ENCODE data around the gene IRF4.

The IRF4 gene

DNA sequence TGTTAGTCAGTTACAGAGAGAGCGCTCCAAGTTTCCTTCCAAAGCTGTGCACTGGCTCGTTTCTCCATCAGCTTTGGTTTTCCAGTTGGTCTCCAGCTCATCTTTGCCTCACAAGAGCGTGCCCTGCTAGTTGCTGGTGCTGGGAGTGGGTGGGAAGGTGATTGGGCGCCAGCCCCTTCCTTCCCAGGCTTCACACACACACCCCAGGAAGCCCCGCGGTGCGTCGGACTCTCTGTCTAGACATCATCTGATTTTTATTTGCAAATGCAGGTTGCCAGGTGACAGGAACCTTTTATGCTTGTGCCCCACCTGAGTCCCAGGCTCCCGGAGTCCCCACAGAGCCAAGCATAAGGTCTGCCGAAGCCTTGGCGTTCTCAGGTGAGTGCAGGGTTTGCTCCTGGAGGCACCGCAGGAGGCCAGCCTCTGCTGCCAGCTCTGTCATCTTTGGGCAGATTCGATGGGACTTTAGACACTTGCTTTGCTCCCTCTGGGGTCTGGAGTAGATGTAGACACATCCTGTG, 7.1 kb downstream of the IRF4 start:
- in situ Hi-C loops (cut with MboI; ENCODE audit: low pct_unique_long_range_greater_than_20kb, low sequenced_read_pairs, unreplicated experiment): no loop called here
- TF ChIP-seq, protein P1, sequence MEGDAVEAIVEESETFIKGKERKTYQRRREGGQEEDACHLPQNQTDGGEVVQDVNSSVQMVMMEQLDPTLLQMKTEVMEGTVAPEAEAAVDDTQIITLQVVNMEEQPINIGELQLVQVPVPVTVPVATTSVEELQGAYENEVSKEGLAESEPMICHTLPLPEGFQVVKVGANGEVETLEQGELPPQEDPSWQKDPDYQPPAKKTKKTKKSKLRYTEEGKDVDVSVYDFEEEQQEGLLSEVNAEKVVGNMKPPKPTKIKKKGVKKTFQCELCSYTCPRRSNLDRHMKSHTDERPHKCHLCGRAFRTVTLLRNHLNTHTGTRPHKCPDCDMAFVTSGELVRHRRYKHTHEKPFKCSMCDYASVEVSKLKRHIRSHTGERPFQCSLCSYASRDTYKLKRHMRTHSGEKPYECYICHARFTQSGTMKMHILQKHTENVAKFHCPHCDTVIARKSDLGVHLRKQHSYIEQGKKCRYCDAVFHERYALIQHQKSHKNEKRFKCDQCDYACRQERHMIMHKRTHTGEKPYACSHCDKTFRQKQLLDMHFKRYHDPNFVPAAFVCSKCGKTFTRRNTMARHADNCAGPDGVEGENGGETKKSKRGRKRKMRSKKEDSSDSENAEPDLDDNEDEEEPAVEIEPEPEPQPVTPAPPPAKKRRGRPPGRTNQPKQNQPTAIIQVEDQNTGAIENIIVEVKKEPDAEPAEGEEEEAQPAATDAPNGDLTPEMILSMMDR (IDR thresholded peaks at IDR 0.05; ENCODE audit: extremely low read depth, insufficient read depth, missing control alignments): no peak
- DNase-seq (ENCODE audit: low spot score): no peak

DNA sequence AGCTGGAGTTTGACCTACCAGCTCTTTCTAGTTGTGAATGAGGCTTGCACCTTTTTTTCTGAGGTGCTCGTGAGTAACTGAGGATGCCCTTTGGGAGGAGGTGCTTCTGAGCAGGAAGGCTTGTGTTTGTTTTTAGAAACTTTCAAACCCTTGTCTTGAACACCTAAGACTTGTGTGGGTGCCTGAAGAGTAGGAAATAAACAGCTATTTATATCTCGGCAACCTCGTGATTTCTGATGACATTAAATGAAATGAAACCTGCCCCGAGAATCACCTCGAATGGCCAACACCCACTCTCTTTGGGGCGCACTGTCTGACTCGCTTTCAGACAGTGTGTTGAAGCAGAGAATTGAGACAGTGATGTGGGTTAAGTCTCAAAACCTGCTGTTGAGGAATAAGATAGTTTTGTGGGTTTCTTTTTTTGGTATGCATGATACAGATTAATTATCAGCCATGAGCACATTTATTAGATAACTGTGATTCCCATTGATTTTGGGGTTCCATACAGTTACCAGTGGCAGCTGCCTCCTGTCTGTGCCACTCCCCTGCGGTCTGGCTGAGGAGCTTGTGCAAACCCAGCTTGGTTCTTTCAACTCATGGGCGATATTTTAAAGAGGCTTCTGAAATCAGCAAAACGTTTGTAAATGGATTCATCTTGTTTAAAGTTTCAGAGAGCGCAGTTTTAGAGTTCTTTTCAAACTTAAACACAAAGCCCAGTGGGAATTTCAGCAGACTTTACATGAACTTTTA, 8.4 kb downstream of the IRF4 start:
- in situ Hi-C loops (cut with MboI; ENCODE audit: low pct_unique_long_range_greater_than_20kb, low sequenced_read_pairs, unreplicated experiment): no loop called here
- TF ChIP-seq, protein P1 (IDR thresholded peaks at IDR 0.05; ENCODE audit: extremely low read depth, insufficient read depth, missing control alignments): no peak
- peak; percentile 70 for DNase-seq (ENCODE audit: low spot score)

DNA sequence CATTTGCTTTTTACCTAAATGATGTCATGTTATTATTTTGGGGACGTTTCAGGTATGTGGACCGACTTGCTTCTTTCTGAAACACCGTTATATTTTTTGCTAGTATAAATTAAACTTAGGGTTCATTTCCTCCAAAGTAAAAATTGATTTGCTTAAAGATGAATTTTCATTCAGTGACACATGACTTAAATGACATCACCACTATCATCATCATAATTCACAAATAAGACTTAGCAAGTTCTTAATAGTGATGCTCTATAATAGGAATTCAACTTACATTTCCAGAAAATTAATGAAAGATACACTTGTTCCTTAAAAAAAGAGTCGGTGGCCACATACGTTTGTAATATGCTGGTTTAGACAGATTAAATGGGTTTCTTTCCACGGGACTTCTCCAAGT, 9.3 kb downstream of the IRF4 start:
- no peak for DNase-seq (ENCODE audit: low spot score)
- in situ Hi-C loops (cut with MboI; ENCODE audit: low pct_unique_long_range_greater_than_20kb, low sequenced_read_pairs, unreplicated experiment): no loop called here
- TF ChIP-seq, protein P1 (IDR thresholded peaks at IDR 0.05; ENCODE audit: extremely low read depth, insufficient read depth, missing control alignments): no peak

DNA sequence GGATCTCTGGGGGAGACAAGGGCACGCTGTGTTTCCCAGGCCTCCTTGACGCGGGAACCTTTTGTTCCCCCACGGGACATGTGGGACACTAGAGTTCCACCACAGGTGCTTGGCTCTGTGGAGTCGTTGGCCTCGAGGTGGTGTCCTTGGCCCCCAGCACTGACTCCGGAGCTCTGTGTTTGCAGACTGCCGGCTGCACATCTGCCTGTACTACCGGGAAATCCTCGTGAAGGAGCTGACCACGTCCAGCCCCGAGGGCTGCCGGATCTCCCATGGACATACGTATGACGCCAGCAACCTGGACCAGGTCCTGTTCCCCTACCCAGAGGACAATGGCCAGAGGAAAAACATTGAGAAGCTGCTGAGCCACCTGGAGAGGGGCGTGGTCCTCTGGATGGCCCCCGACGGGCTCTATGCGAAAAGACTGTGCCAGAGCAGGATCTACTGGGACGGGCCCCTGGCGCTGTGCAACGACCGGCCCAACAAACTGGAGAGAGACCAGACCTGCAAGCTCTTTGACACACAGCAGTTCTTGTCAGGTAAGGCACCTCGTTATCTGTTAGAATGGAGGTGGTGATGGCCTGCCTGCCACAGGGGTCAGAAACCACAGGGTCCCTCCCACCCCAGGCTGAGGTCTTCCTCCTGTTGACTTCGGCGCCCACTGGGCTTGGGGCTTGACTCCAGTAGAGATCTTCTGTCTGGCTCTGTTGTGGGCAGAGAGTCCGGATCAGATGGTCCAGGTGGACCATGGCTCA, 9.9 kb downstream of the IRF4 start:
- no peak for DNase-seq (ENCODE audit: low spot score)
- TF ChIP-seq, protein P1 (IDR thresholded peaks at IDR 0.05; ENCODE audit: extremely low read depth, insufficient read depth, missing control alignments): no peak
- in situ Hi-C loops (cut with MboI; ENCODE audit: low pct_unique_long_range_greater_than_20kb, low sequenced_read_pairs, unreplicated experiment): no loop called here

DNA sequence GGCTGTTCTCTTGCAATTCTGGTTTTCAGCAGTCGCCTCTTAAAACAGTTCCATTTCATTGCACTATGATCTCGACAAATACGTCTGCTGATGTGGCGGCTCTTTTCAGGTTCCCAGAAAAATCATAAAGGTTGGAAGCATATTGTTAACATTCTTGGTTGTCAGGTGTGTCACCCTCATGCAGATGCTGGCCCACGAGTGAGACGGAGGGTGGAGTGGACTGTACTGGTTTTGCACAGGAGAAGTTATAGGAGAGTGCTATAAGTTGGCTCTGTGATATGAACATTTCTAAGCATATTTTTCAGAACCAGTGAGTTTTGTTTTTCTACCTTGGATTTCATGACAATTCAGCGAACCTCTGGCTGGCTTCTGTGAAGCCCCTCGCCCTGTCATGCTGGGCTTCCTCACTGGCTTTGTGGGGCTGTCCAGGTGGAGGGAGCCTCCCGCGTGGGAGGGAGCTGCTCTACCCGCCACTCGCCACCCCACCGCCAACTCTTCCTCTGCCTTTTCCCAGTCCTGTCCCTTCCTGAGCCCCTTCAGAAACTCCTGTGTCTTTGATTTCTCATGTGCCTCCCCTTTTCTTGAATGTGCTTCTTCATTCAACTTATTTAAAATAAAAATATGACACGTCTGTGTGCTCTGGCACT, 10.6 kb downstream of the IRF4 start:
- TF ChIP-seq, protein P1 (IDR thresholded peaks at IDR 0.05; ENCODE audit: extremely low read depth, insufficient read depth, missing control alignments): no peak
- no peak for DNase-seq (ENCODE audit: low spot score)
- in situ Hi-C loops (cut with MboI; ENCODE audit: low pct_unique_long_range_greater_than_20kb, low sequenced_read_pairs, unreplicated experiment): no loop called here

DNA sequence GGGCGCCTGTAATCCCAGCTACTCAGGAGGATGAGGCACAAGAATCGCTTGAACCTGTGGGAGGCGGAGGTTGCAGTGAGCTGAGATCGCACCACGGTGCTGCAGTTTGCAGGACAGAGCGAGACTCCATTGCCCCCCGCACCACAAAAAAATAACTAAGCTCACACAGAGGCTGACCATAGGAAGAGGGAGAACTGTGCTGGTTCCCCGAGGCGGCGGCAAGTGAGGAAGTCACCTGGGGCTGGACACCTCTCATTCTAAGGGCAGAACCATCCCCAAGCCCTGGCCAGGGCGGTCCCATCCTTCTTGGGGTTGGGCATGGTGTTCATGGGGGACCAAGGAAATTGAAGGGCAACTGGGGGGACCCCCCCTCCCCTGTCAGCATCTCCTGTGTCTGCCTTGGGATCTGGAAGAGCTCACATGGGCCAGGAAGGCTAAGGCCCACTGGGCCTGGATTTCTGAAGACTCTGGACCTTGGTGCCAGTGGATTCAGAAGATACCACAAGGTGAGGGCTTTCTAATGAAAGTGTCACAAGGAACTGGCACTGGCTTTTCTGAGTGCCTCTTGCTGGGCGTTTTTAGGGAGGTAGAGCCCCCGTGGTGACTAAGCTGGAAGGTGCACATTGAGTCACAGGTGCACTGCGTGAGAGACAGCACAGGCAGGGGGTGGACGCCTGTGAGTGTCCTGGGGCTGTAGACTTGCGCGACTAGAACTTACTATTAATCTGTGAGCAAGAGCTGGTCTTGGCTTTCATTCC, 11.5 kb downstream of the IRF4 start:
- in situ Hi-C loops (cut with MboI; ENCODE audit: low pct_unique_long_range_greater_than_20kb, low sequenced_read_pairs, unreplicated experiment): no loop called here
- TF ChIP-seq, protein P1 (IDR thresholded peaks at IDR 0.05; ENCODE audit: extremely low read depth, insufficient read depth, missing control alignments): no peak
- DNase-seq (ENCODE audit: low spot score): no peak

Data from GM13977 (cell line).